Hematopoietic multipotent progenitor cell treated with erythropoietin and hydrocortisone succinate and interleukin-3 and kit ligand, for 6 days (in vitro differentiated cells): ENCODE results near the gene HCLS1.
"Not testable (repeated sequence)": the region's sequence is repeated elsewhere in the genome, so short reads cannot be mapped to it uniquely, and the experiment has no call there.

Experiments used
- DNase-seq: peaks from one replicate; pipeline ENCODE4 v3.0.0-alpha.2; 2015

Gene HCLS1

DNA sequence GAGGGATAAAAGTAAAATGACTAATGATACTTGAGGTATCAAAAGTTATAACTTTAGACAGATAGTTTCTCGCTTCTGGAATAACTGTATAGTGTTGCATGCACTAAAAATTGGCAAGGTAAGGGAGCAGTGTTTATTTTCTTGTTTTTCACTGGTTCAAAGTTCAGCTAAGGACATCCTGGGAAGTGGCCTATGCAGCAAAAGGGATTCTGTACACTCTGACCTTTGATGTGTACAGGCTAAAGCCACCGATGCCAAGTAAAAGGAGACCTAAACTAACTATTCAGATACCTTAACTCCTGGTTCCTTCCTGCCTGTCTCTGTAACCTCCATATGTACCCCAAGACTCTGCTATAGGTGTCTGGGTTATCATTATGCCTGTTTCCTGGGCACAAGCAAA is 65.9 kb downstream of the HCLS1 start:
- DNase-seq = no peak

DNA sequence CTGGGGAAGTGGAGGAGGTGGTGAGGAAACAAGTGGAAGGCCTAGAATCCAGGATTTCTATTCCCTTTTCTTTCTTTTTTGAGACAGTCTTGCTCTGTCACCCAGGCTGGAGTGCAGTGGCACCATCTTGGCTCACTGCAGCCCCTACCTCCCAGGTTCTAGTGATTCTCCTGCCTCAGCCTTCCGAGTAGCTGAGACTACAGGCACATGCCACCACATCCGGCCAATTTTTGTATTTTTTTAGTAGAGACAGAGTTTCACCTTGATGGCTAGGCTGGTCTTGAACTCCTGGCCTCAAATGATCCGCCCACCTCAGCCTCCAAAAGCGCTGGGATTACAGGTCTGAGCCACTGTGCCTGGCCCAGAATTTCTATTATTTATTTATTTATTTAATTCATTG is 66.9 kb downstream of the HCLS1 start:
- DNase-seq = not testable (repeated sequence)

DNA sequence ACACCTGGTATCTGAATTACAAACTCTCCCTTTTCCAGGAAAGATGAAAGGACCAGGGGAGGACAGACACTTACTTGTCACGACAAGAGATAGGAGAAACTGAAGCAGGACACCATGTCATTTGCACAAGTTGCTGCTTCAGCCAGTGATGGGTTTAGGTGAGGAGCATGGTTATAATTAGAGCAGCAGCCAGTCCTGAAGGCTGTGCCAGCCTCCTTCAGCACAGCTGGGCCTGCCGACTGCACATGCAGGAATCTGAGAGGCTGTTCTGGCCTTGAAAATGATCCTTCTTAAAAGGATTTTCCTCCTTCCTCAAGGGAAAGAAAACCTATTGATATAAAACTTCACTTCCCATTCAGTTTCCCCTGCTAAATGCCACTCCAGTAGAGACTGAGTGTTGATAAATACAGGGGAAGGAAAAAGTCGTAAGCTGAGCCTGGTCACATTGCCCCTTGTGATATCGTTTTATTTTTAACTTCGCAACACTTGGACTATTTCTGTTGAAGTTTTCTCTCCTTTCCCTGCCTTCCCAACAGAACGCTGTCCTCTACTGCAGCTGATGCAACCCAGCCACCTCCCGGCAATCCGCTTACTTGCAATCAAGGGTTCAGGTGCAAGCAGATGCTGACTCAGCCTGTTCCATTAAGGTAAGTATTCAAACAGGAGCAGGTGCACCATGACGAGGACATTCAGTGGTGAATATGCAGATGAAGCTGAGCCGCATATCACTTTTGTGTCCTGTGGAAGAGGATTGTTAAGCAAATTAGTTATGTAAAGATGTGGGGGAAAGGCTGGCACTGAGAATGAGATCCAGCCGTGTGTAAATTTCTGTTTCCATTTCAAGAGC is 67.6 kb downstream of the HCLS1 start, which contains the start of gene FBXO40:
FBXO40 (plus strand) TSS at position 524 of the 847 bp plus-strand sequence. CDS start 27,197 bp downstream, outside the sequence.
- no peak for DNase-seq

DNA sequence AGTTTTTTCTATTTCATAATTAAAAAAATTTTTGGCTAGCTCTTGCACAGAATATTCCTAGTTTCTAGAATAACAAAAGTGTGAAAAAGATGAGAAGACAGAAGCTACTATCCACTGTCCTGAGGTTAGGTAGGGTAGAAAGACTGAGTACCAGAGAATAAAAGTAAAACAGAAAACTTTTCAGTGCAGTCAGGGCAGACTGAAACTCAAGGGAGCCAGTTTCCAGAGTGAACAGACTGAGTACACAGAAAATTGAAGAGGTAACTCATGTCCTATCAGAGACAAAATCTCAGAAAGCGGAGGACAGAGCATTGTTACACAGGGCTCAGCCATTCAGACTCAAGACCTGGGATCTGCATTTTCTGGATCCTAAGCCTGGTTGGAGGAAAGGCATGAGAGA is 76.3 kb downstream of the HCLS1 start:
- DNase-seq = no peak

DNA sequence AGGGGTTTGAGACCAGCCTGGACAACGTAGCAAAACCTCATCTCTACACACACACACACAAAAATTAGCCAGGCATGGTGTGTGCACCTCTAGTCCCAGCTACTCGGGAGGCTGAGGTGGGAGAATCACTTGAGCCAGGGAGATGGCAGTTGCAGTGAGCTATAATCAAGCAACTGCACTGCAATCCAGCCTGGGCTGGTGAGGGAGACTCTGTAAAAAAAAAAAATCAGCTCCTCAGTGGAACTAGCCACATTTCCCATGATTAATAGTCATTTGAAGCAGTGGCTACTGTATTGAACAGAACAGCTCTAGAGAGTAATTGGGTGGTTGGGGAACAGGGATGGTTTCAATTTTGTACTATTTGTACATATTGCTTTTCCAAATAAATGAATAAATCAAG is 79.0 kb downstream of the HCLS1 start:
- DNase-seq = no peak
